GM18517 (cell line): ENCODE data around the gene SETD1A.

Source experiments
- ATAC-seq: cut with Tn5 transposase; IDR thresholded peaks from one replicate; pipeline ENCODE4 v1.9.1; 2021; ENCODE audit warnings: mild to moderate bottlenecking, moderate library complexity; ENCODE audit not compliant: unreplicated experiment

The SETD1A gene

GRCh38 chr16:30953111-30953510 is 4.4 kb upstream of the SETD1A start:
- ATAC-seq, result no peak

GRCh38 chr16:30953511-30954124 is 3.9 kb upstream of the SETD1A start:
- no peak for ATAC-seq

GRCh38 chr16:30954993-30955392 is 2.6 kb upstream of the SETD1A start:
- ATAC-seq, result no peak

- ATAC-seq, result peak; percentile 27
Observed at GRCh38 chr16:30956601-30957455, 726 bp upstream of the SETD1A start.

GRCh38 chr16:30958175-30959079 is 873 bp downstream of the SETD1A start:
- ATAC-seq, result no peak

GRCh38 chr16:30961384-30961783 is 3.8 kb downstream of the SETD1A start:
- no peak for ATAC-seq

GRCh38 chr16:30963925-30964511 is 6.5 kb downstream of the SETD1A start:
- ATAC-seq, result no peak

- ATAC-seq, result no peak
Observed at GRCh38 chr16:30964574-30965226, 7.1 kb downstream of the SETD1A start.

GRCh38 chr16:30965436-30965835 is 7.9 kb downstream of the SETD1A start:
- no peak for ATAC-seq

- no peak for ATAC-seq
Observed at GRCh38 chr16:30966033-30966619, 8.6 kb downstream of the SETD1A start.

- no peak for ATAC-seq
Observed at GRCh38 chr16:30967795-30968194, 10.2 kb downstream of the SETD1A start.

GRCh38 chr16:30969246-30969842 is 11.8 kb downstream of the SETD1A start:
- no peak for ATAC-seq

GRCh38 chr16:30971298-30971697 is 13.7 kb downstream of the SETD1A start:
- no peak for ATAC-seq

GRCh38 chr16:30972872-30973271 is 15.3 kb downstream of the SETD1A start:
- no peak for ATAC-seq

GRCh38 chr16:30974348-30974747 is 16.8 kb downstream of the SETD1A start:
- no peak for ATAC-seq

GRCh38 chr16:30976486-30976885 is 18.9 kb downstream of the SETD1A start:
- no peak for ATAC-seq

- ATAC-seq, result no peak
Observed at GRCh38 chr16:30977502-30977901, 19.9 kb downstream of the SETD1A start.

GRCh38 chr16:30979170-30980022 is 21.8 kb downstream of the SETD1A start:
- ATAC-seq, result no peak

- ATAC-seq, result no peak
Observed at GRCh38 chr16:30980023-30980371, 22.4 kb downstream of the SETD1A start.
